D341Med (cell line): ENCODE results near the gene PHLPP2.

ENCODE experiments used
- DNase-seq: peaks from one replicate; pipeline ENCODE4 v3.0.0; 2012; ENCODE audit warnings: low spot score

PHLPP2 gene

GRCh38 chr16:71724320-71724751, at the start of gene PHLPP2:
TSS of gene PHLPP2 (minus strand) at chr16:71724701. CDS start at chr16:71714795, 9,906 bp downstream.
- DNase-seq = no peak

- DNase-seq = no peak
These were observed 47.1 kb upstream of the PHLPP2 start for GRCh38 chr16:71771571-71771970.

DNA sequence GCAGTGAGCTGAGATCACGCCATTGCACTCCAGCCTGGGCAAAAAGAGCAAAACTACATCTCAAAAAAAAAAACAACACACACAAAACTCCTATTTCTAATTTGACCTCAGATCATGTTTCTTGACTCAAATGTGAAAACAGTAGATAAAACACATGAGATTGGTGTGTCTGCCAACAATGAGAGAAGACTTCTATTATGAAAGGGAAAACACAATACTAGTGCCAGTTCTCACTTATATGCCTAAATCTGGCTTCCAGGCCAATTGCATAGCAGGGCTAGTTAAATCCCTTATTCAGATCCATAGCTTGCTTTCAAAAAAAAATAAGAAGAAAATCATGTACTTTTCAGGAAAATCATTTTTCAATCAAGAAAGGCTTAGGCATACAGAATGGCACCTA, 44.7 kb upstream of the PHLPP2 start:
- DNase-seq = no peak

- DNase-seq = no peak
These were observed 42.8 kb upstream of the PHLPP2 start for GRCh38 chr16:71767060-71767900.

- DNase-seq = no peak
These were observed 37.7 kb upstream of the PHLPP2 start for GRCh38 chr16:71762186-71762585.

GRCh38 chr16:71761097-71761496, 36.6 kb upstream of the PHLPP2 start:
- DNase-seq = no peak

GRCh38 chr16:71758293-71758760, 33.8 kb upstream of the PHLPP2 start:
- DNase-seq = no peak

GRCh38 chr16:71754652-71755051, 30.2 kb upstream of the PHLPP2 start:
- DNase-seq = no peak

- no peak for DNase-seq
These were observed 29.6 kb upstream of the PHLPP2 start for GRCh38 chr16:71754108-71754507.

- DNase-seq = no peak
These were observed 23.7 kb upstream of the PHLPP2 start for GRCh38 chr16:71748226-71748625.

- DNase-seq = peak; percentile 48
These were observed 22.0 kb upstream of the PHLPP2 start for GRCh38 chr16:71746442-71747046.

DNA sequence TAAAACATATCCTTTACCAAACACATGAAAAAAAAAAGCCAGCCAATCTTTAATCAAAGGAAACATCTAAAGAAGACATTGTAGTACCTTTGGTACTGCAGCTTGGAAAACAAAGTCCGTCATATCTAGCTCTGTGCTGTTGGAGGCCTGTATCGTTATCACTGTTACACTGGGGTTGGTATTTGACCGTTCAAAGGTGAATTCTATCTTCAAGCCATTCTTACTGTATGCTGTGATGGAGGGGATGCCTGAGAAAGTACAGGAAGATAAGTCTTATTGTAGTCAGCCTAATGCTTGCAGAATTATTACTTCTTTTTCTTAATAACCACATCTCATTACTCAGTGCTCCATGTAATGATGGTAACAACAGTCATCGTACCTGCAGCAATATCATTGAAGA, 14.4 kb upstream of the PHLPP2 start:
- no peak for DNase-seq

DNA sequence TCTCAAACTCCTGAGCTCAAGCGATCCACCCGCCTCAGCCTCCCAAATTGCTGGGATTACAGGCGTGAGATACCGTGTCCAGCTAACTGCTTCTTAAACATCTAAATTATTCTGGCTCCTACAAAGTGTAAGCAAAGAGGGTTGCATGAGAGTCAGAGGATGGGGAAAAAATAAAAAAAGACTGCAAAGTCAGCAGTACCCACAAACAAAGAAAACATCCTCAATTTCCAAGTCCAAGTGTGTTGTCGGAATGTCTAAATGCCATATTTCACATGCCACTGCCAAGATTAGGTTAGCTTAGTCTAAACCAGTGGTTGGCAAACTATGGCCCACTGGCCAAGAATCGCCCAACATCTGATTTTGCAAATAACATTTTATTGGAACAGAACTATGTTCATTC, 13.0 kb upstream of the PHLPP2 start:
- DNase-seq = no peak

- no peak for DNase-seq
These were observed 10.0 kb upstream of the PHLPP2 start for GRCh38 chr16:71734511-71734910.

GRCh38 chr16:71732587-71732986, 8.1 kb upstream of the PHLPP2 start:
- no peak for DNase-seq

DNA sequence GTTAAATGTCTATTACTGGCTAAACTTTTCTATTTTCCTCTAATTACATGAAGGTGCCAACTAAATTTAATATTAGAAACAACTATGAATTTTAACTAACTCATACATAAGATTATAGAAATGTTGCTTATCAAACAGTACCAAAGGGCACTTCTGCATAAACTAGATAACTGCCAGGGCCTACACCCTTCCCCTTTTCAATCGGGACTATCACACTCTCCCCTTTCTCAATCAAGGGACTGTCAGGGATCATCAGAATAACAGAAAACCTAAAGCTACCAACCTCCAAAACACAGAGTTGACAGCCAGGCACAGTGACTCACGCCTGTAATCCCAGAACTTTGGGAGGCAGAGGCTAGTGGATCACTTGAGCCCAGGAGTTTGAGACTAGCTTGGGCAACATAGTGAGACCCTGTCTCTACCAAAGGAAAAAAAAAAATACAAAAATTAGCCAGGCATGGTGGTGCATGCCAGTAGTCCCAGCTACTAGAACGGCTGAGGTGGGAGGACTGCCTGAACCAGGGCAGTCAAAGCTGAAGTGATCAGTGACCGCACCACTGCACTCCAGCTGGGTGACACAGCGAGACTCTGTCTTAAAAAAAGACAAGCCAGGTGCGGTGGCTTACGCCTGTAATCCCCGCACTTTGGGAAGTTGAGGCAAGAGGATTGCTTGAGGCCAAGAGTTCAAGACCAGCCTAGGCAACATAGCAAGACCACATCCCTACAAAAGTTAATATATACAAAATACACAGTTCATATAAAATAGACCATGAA, 3.2 kb upstream of the PHLPP2 start:
- no peak for DNase-seq

DNA sequence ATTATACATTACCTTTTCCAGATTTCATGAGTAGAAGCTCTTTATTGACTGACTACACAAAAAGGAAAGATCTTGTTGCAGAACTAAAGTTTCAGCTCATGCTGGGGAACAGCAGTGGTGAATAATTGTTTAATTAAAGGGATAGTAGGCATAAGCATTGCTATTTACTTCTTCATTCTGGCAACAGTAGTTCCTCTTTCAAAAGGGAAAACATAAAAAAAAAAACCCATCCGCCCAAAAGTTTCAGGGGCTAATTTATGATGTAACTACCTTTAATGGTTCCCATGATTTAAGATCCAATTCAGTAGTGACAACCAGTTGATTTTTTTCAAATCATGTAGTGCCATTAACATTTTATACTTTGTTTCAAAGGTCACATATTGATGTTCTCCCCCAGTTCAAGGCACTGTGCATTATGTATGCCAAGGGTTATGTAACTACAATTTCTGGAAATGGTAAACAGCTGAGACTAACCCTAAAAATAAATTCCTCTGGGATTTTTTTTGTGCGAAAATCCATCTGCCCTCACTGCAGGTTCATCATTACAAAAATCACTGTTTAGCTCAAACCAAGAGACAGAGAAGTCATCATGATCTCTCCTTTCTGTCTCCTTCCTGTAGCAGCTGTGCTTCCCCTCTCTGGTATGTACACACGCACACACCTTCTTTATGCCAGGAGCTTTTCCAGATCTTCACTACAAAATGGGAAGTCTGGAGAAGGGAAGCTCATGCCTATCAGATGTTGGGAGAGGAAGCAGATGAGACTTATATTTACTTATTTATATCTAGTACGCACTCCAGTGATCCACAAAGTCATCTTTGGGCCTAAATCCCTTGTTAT, 2.2 kb upstream of the PHLPP2 start:
- DNase-seq = no peak

DNA sequence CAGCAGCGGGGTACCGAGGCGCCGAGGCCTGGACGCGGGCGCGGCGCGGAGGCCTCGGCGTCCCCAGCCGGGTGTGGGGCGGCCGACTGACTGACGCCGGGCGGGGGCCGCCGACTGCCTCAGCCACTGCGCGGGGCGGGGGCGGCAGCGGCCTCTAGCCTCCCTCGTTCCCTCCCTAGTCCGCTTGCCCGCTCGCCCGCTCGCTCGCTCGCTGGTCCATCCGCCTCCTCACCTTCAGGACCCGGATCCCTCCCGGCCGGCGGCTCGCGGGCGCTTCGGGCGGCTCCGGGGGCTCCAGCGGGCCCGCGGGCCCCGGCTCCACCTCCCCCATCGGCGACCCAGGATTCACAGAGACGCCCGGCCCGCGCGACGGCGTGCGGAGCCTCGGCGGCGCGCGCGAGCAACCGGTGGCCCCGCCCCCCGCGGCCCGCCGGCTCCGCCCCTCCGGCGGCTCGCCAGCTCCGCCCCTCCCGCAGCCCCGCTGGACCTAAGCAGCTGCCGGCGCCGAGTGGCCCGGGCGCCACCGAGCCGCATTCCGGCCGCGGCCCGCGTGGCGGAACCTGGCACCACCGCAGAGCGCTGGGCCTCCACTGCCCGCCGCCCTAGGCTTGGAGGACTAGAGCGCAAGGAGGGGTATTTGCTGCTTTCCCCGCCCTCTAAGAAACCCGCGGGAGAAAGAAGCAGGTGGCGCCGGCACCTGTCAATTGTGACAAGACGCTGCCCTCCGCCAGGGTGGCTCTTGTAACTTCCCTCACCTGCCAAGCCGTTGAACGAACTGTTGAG, 773 bp downstream of the PHLPP2 start:
- DNase-seq = peak; percentile 95

DNA sequence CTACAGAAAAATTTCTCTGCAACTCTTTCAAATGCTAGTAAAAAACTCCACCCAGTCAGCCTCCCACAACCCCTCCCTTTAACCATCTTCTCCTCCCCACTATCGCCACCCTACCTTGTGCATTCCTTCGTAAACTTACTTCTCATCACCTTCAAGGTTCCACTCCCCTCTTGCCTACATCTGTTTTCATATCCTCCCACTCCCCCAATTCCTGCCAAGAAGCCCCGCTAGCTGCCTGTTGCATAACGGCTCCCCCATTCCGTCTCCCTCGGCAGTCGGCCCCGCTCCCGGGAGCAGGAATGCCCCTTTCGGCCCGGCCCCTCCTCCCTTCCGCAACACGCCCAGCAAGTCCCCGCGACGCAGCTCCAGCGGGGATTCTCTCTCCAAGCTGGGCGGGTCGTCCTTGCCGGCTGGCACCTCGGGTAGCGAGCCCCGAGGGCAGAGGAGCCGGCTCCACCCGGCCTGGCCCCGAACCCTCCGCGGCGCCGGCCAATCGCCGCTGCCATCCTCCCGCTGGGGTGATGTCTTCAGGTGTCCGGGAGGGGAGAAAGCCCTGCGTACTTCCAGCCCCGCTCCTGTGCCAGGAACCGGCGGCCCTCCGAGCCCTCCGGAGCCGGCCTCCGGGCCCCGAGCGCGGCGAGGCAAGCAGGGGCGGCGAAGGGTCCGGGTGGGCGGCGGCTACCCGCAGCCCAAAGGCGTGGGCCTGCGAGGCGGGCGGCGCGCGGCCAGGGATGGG, 1.5 kb downstream of the PHLPP2 start:
- DNase-seq = peak; percentile 86

DNA sequence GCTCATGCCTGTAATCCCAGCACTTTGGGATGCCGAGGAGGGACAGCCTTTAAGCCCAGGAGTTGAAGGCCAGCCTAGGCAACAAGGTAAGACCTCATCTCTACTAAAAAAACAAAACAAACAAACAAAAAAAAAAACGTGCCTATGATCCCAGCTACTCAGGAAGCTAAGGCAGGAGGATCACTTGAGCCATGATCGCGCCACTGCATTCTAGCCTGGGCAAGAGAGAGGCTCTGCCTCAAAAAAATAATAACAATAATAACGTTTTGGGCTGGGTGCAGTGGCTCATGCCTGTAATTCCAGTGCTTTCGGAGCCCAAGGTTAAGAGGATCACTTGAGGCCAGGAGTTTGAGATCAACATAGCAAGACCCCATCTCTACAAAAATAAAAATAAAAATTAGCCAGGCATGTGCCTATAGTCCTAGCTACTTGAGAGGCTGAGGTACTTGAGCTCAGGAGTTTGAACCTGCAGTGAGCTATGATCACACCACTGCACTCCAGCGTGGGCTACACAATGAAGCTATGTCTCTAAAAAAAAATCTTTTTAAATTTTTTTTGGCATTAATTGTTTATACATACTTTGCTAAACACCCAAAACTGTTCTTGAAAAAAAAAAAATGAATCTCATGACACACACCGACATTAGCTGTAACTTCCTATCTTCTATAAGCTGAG, 3.3 kb downstream of the PHLPP2 start:
- no peak for DNase-seq
